Measurements from ENCODE around the gene MOB1A.
A peak's percentile ranks its signal among the peaks of the same experiment; 100 is the strongest.

The MOB1A gene

DNA sequence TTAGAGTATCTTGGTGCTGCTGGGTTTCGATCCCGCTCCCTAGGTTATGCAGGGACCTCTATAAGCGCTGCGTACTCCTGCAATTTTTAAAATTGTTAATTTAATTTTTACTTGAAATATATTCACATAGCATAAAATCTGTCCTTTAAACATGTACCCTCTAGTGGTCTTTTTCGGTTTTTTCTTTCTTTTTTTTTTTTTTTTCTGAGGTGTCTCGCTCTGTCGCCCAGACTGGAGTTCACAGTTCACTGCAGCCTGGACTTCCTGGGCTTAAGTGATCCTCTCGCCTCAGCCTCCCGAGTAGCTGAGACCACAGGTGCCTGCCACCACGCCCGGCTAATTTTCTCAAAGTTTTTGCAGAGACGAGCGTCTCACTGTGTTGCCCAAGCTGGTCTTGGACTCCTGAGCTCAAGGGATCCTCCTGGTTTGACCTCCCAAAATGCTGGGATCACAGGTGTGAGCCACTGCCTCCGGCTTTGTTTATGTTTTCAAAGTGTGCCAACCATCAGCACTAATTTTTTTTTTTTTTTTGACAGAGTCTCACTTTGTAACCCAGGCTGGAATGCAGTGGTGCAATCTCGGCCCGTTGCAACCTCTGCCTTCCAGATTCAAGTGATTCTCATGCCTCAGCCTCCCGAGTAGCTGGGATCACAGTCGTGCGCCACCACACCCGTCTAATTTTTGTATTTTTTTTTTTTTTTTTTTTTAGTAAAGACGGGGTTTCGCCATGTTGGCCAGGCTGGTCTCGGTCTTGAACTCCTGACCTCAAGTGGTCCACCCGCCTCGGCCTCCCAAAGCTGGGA, 585 bp upstream of the MOB1A start:
- peak overlapping the region; percentile 88 for H2AFZ ChIP-seq
- no peak overlapping the region for H3K9ac ChIP-seq
- no peaks in the 10 kb centered on the region for H3K4me1 ChIP-seq
- TF ChIP-seq, protein P1, sequence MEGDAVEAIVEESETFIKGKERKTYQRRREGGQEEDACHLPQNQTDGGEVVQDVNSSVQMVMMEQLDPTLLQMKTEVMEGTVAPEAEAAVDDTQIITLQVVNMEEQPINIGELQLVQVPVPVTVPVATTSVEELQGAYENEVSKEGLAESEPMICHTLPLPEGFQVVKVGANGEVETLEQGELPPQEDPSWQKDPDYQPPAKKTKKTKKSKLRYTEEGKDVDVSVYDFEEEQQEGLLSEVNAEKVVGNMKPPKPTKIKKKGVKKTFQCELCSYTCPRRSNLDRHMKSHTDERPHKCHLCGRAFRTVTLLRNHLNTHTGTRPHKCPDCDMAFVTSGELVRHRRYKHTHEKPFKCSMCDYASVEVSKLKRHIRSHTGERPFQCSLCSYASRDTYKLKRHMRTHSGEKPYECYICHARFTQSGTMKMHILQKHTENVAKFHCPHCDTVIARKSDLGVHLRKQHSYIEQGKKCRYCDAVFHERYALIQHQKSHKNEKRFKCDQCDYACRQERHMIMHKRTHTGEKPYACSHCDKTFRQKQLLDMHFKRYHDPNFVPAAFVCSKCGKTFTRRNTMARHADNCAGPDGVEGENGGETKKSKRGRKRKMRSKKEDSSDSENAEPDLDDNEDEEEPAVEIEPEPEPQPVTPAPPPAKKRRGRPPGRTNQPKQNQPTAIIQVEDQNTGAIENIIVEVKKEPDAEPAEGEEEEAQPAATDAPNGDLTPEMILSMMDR (IDR thresholded peaks at IDR 0.05) = peak; percentile 30
- peak overlapping the region; percentile 75 for H3K4me3 ChIP-seq (ENCODE audit: low read depth, low read length)
- no peaks in the 10 kb centered on the region for H3K9me3 ChIP-seq (ENCODE audit: control insufficient read depth, low read length)
- peak overlapping the region; percentile 52 for H3K4me2 ChIP-seq (ENCODE audit: low read length)
- H3K27ac ChIP-seq = peak overlapping the region; percentile 80
- no peaks in the 10 kb centered on the region for H3K27me3 ChIP-seq (ENCODE audit: control insufficient read depth, insufficient read depth, low read length)
- peaks cover 25% of the 10 kb centered on the region for H3K79me2 ChIP-seq
- no peaks in the 10 kb centered on the region for H3K36me3 ChIP-seq (ENCODE audit: control insufficient read depth, insufficient read depth, low read length)

DNA sequence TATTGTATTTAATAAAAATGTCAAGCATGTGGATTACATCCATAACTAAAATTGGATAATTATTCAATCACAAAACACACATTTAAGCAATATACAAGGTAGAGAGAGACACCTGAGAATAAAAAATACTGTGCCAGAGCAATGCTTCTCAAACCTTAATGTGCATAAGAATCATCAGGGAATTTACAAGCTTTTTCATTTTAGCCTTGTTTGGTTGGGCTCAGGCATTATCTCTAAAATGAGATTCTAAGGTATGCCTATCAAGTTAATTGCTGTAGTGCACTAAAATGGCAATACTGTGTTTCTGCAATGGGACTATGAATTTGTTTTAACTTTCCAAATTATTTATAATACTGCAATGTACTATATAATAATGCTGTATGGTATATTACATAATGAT, 983 bp downstream of the MOB1A start:
- TF ChIP-seq, protein P1 (IDR thresholded peaks at IDR 0.05) = no peak
- Histone ChIP-seq H3K9ac (no peak overlapping the region), H3K27ac (peak overlapping the region; percentile 80), H3K36me3 (ENCODE audit: control insufficient read depth, insufficient read depth, low read length) (no peaks in the 10 kb centered on the region), H3K4me3 (ENCODE audit: low read depth, low read length) (peak overlapping the region; percentile 75), H3K79me2 (peaks cover 34% of the 10 kb centered on the region), H3K4me2 (ENCODE audit: low read length) (peak overlapping the region; percentile 52), H2AFZ (peak overlapping the region; percentile 88), H3K27me3 (ENCODE audit: control insufficient read depth, insufficient read depth, low read length) (no peaks in the 10 kb centered on the region), H3K9me3 (ENCODE audit: control insufficient read depth, low read length) (no peaks in the 10 kb centered on the region), H3K4me1 (no peaks in the 10 kb centered on the region)

DNA sequence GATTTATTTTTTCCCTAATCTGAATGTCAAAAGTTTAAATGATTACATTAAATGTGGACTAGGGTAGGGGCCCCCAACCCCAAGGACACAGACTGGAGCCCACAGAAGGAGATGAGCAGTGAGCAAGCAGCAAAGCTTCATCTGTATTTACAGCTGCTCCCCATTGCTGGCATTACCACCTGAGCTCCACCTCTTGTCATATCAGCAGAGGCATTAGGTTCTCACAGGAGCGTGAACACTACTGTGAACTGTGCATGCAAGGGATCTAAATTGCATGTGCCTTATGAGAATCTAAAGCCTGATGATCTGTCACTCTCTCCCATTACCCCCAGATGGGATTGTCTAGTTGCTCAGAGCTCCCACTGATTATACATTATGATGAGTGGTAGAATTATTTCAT, 3.8 kb downstream of the MOB1A start:
- Histone ChIP-seq H2AFZ (no peak overlapping the region), H3K36me3 (ENCODE audit: control insufficient read depth, insufficient read depth, low read length) (no peaks in the 10 kb centered on the region), H3K4me1 (no peaks in the 10 kb centered on the region), H3K79me2 (peaks cover 36% of the 10 kb centered on the region), H3K9me3 (ENCODE audit: control insufficient read depth, low read length) (no peaks in the 10 kb centered on the region), H3K4me2 (ENCODE audit: low read length) (no peak overlapping the region), H3K4me3 (ENCODE audit: low read depth, low read length) (no peak overlapping the region), H3K9ac (no peak overlapping the region), H3K27me3 (ENCODE audit: control insufficient read depth, insufficient read depth, low read length) (no peaks in the 10 kb centered on the region), H3K27ac (no peak overlapping the region)
- TF ChIP-seq, protein P1 (IDR thresholded peaks at IDR 0.05) = no peak

DNA sequence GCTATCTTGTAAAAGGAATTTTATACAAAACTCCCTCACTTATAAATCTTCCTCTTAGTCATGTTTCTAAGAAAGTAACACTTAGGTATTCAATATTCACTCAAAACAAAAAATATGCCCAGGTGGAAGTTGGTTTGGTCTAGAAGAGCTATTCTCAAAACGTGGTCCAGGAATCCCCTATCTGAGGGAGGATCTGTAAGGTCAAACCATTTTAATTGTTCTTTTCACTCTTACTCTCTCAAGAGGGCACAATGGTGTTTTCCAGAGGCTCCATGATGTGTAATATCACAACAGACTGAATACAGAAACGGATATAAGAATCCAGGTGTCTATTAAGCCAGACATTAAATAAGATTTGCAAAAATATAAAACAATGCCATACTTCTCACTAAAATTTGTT, 9.9 kb downstream of the MOB1A start:
- Histone ChIP-seq H3K4me2 (ENCODE audit: low read length) (no peak overlapping the region), H3K36me3 (ENCODE audit: control insufficient read depth, insufficient read depth, low read length) (no peaks in the 10 kb centered on the region), H3K9ac (no peak overlapping the region), H3K27me3 (ENCODE audit: control insufficient read depth, insufficient read depth, low read length) (no peaks in the 10 kb centered on the region), H3K9me3 (ENCODE audit: control insufficient read depth, low read length) (no peaks in the 10 kb centered on the region), H3K79me2 (peaks cover 7% of the 10 kb centered on the region), H2AFZ (no peak overlapping the region), H3K4me3 (ENCODE audit: low read depth, low read length) (no peak overlapping the region), H3K4me1 (no peaks in the 10 kb centered on the region), H3K27ac (no peak overlapping the region)
- TF ChIP-seq, protein P1 (IDR thresholded peaks at IDR 0.05) = no peak

DNA sequence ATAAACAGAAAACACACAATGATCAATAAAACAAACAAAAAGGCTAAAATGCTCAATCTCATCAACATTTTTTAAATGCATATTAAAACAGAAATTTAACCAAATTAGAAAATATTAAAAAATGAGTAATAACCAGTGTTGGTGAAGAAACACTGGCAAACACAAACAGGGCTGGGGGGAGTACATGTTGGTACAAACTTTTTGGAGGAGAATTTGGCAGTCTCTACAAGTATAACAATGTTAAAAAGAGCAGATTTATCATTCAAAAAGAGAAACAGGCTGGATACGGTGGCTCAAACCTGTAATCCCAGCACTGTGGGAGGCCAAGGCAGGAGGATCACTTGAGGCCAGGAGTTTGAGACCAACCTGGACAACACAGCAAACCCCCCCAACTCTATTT, 13.9 kb downstream of the MOB1A start:
- Histone ChIP-seq H3K4me2 (ENCODE audit: low read length) (no peak overlapping the region), H3K79me2 (peaks cover 10% of the 10 kb centered on the region), H3K36me3 (ENCODE audit: control insufficient read depth, insufficient read depth, low read length) (no peaks in the 10 kb centered on the region), H3K27me3 (ENCODE audit: control insufficient read depth, insufficient read depth, low read length) (no peaks in the 10 kb centered on the region), H3K4me3 (ENCODE audit: low read depth, low read length) (no peak overlapping the region), H3K4me1 (no peaks in the 10 kb centered on the region), H2AFZ (no peak overlapping the region), H3K9ac (no peak overlapping the region), H3K27ac (no peak overlapping the region), H3K9me3 (ENCODE audit: control insufficient read depth, low read length) (no peaks in the 10 kb centered on the region)
- TF ChIP-seq, protein P1 (IDR thresholded peaks at IDR 0.05) = no peak

Data from parathyroid adenoma (tissue), 2 donors.